Amniotic epithelial cell (primary cell): ENCODE data around the gene BANF1.
"Not testable (repeated sequence)": the region's sequence is repeated elsewhere in the genome, so short reads cannot be mapped to it uniquely, and the experiment has no call there.

Source experiments
- DNase-seq: peaks from one replicate; pipeline ENCODE4 v3.0.0-alpha.2; 2010; ENCODE audit warnings: low read depth

BANF1 gene

GRCh38 chr11:66011239-66011784 is 9.0 kb downstream of the BANF1 start:
- peak; percentile 73 for DNase-seq

GRCh38 chr11:66011785-66012303 is 9.5 kb downstream of the BANF1 start, which contains the start of gene CST6:
CST6 (plus strand) TSS chr11:66012008; CDS start chr11:66012045, 37 bp downstream.
- no peak for DNase-seq

GRCh38 chr11:66012371-66012945 is 10.2 kb downstream of the BANF1 start:
- no peak for DNase-seq

GRCh38 chr11:66012946-66013761 is 10.9 kb downstream of the BANF1 start:
- DNase-seq: no peak

GRCh38 chr11:66013762-66014100 is 11.4 kb downstream of the BANF1 start:
- DNase-seq: no peak

- no peak for DNase-seq
Measured at GRCh38 chr11:66014804-66015453, 12.6 kb downstream of the BANF1 start.

GRCh38 chr11:66015454-66015881 is 13.2 kb downstream of the BANF1 start:
- DNase-seq: no peak

GRCh38 chr11:66015936-66016792 is 13.9 kb downstream of the BANF1 start:
- DNase-seq: no peak

- no peak for DNase-seq
Measured at GRCh38 chr11:66016793-66017177, 14.5 kb downstream of the BANF1 start.

GRCh38 chr11:66017321-66017720 is 15.0 kb downstream of the BANF1 start:
- no peak for DNase-seq

GRCh38 chr11:66020212-66020611 is 17.9 kb downstream of the BANF1 start:
- DNase-seq: no peak

GRCh38 chr11:66020618-66021357 is 18.5 kb downstream of the BANF1 start:
- peak; percentile 45 for DNase-seq

- DNase-seq: peak; percentile 13
Measured at GRCh38 chr11:66022401-66023185, 20.3 kb downstream of the BANF1 start.

GRCh38 chr11:66023186-66023440 is 20.8 kb downstream of the BANF1 start:
- not testable (repeated sequence) for DNase-seq

- no peak for DNase-seq
Measured at GRCh38 chr11:66026017-66026529, 23.8 kb downstream of the BANF1 start, which contains the start of gene CATSPER1. CATSPER1 (minus strand) TSS chr11:66026479; CDS start chr11:66026379, 100 bp downstream.

- peak; percentile 42 for DNase-seq
Measured at GRCh38 chr11:66032957-66033735, 30.8 kb downstream of the BANF1 start.

GRCh38 chr11:66035653-66036333 is 33.5 kb downstream of the BANF1 start:
- no peak for DNase-seq

GRCh38 chr11:66036334-66036710 is 34.0 kb downstream of the BANF1 start:
- no peak for DNase-seq

- no peak for DNase-seq
Measured at GRCh38 chr11:66037327-66037726, 35.0 kb downstream of the BANF1 start.
